ENCODE results near the gene SRBD1. TPM values are rescaled to one million over a fixed set of nuclear protein-coding genes. Genes with fewer than 3 reads are reported as not detected.

Gene SRBD1
- total RNA-seq, 1 donor, result 17.4 TPM

GRCh38 chr2:45614330-45614729, 3.3 kb upstream of the SRBD1 start:
- Histone ChIP-seq H3K4me3 (ENCODE audit: insufficient read depth, low read length) (no peak overlapping the region), H2AFZ (ENCODE audit: low read length) (no peak overlapping the region), H3K79me2 (ENCODE audit: insufficient read depth, low read length) (peaks cover 12% of the 10 kb centered on the region), H3K4me2 (ENCODE audit: insufficient read depth, low read length) (no peak overlapping the region), H4K20me1 (ENCODE audit: insufficient read depth, low read length) (no peaks in the 10 kb centered on the region), H3K4me1 (ENCODE audit: insufficient read depth, low read length) (peaks cover 15% of the 10 kb centered on the region), H3K36me3 (ENCODE audit: insufficient read depth, low read length) (no peaks in the 10 kb centered on the region), H3K27me3 (ENCODE audit: insufficient read depth, low read length) (no peaks in the 10 kb centered on the region), H3K9me3 (ENCODE audit: low read depth, low read length) (no peaks in the 10 kb centered on the region), H3K27ac (ENCODE audit: low read depth, low read length) (no peak overlapping the region)
- no peak for DNase-seq (ENCODE audit: insufficient read length, low spot score, missing footprints)
- TF ChIP-seq, protein P1, sequence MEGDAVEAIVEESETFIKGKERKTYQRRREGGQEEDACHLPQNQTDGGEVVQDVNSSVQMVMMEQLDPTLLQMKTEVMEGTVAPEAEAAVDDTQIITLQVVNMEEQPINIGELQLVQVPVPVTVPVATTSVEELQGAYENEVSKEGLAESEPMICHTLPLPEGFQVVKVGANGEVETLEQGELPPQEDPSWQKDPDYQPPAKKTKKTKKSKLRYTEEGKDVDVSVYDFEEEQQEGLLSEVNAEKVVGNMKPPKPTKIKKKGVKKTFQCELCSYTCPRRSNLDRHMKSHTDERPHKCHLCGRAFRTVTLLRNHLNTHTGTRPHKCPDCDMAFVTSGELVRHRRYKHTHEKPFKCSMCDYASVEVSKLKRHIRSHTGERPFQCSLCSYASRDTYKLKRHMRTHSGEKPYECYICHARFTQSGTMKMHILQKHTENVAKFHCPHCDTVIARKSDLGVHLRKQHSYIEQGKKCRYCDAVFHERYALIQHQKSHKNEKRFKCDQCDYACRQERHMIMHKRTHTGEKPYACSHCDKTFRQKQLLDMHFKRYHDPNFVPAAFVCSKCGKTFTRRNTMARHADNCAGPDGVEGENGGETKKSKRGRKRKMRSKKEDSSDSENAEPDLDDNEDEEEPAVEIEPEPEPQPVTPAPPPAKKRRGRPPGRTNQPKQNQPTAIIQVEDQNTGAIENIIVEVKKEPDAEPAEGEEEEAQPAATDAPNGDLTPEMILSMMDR (IDR thresholded peaks at IDR 0.05; ENCODE audit: extremely low read depth, low read depth, low read length), result no peak

GRCh38 chr2:45612731-45613130, 1.7 kb upstream of the SRBD1 start:
- no peak overlapping the region for H3K4me2 ChIP-seq (ENCODE audit: insufficient read depth, low read length)
- H3K9me3 ChIP-seq (ENCODE audit: low read depth, low read length), result no peaks in the 10 kb centered on the region
- no peak for DNase-seq (ENCODE audit: insufficient read length, low spot score, missing footprints)
- peaks cover 15% of the 10 kb centered on the region for H3K4me1 ChIP-seq (ENCODE audit: insufficient read depth, low read length)
- H4K20me1 ChIP-seq (ENCODE audit: insufficient read depth, low read length), result no peaks in the 10 kb centered on the region
- H3K27ac ChIP-seq (ENCODE audit: low read depth, low read length), result no peak overlapping the region
- no peaks in the 10 kb centered on the region for H3K27me3 ChIP-seq (ENCODE audit: insufficient read depth, low read length)
- H3K79me2 ChIP-seq (ENCODE audit: insufficient read depth, low read length), result peaks cover 28% of the 10 kb centered on the region
- TF ChIP-seq, protein P1 (IDR thresholded peaks at IDR 0.05; ENCODE audit: extremely low read depth, low read depth, low read length), result no peak
- no peak overlapping the region for H3K4me3 ChIP-seq (ENCODE audit: insufficient read depth, low read length)
- no peaks in the 10 kb centered on the region for H3K36me3 ChIP-seq (ENCODE audit: insufficient read depth, low read length)
- no peak overlapping the region for H2AFZ ChIP-seq (ENCODE audit: low read length)

GRCh38 chr2:45612285-45612684, 1.2 kb upstream of the SRBD1 start:
- H3K9me3 ChIP-seq (ENCODE audit: low read depth, low read length), result no peaks in the 10 kb centered on the region
- H2AFZ ChIP-seq (ENCODE audit: low read length), result no peak overlapping the region
- H3K4me3 ChIP-seq (ENCODE audit: insufficient read depth, low read length), result no peak overlapping the region
- TF ChIP-seq, protein P1 (IDR thresholded peaks at IDR 0.05; ENCODE audit: extremely low read depth, low read depth, low read length), result no peak
- H3K36me3 ChIP-seq (ENCODE audit: insufficient read depth, low read length), result no peaks in the 10 kb centered on the region
- H4K20me1 ChIP-seq (ENCODE audit: insufficient read depth, low read length), result no peaks in the 10 kb centered on the region
- peaks cover 32% of the 10 kb centered on the region for H3K79me2 ChIP-seq (ENCODE audit: insufficient read depth, low read length)
- peaks cover 12% of the 10 kb centered on the region for H3K4me1 ChIP-seq (ENCODE audit: insufficient read depth, low read length)
- no peak overlapping the region for H3K27ac ChIP-seq (ENCODE audit: low read depth, low read length)
- no peak for DNase-seq (ENCODE audit: insufficient read length, low spot score, missing footprints)
- H3K4me2 ChIP-seq (ENCODE audit: insufficient read depth, low read length), result no peak overlapping the region
- H3K27me3 ChIP-seq (ENCODE audit: insufficient read depth, low read length), result no peaks in the 10 kb centered on the region

DNA sequence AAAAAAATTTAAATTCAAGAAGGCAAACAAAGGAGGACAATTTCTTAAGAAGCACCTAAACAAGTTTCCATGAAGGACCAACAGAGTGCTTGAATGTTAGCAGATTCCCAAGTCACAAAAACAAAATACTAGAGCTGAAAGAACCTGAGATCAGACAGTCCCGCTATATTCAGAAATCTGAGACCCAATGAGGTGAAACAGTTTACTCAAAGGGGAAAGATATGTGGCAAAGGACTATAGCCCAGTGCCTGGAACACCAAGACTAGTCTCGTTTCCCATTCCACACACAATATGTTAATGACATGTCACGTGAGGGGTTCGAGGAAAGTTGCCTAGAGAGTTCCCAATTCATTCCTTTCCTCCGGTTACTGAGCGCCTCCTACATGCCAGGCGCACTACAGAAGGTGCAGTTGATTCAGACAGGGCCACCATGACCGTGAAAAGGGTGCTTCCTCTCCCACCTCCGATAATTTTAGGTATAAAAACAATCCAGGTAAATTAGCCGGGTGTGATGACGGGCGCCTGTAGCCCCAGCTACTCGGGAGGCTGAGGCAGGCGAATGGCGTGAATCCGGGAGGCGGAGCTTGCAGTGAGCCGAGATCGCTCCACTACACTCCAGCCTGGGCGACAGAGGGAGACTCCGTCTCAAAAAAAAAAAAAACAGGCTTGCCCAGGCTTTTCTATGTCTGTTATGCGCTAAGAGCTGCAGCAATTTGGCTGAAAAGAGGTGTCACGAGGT, 617 bp downstream of the SRBD1 start:
- TF ChIP-seq, protein P1 (IDR thresholded peaks at IDR 0.05; ENCODE audit: extremely low read depth, low read depth, low read length), result peak; percentile 47

More for the DNA sequence above, 617 bp downstream of the SRBD1 start:
- H3K4me3 ChIP-seq (ENCODE audit: insufficient read depth, low read length), result peak overlapping the region; percentile 83
- H3K79me2 ChIP-seq (ENCODE audit: insufficient read depth, low read length), result peaks cover 42% of the 10 kb centered on the region
- peak overlapping the region; percentile 99 for H3K4me2 ChIP-seq (ENCODE audit: insufficient read depth, low read length)
- no peaks in the 10 kb centered on the region for H4K20me1 ChIP-seq (ENCODE audit: insufficient read depth, low read length)
- DNase-seq (ENCODE audit: insufficient read length, low spot score, missing footprints), result no peak
- peaks cover 8% of the 10 kb centered on the region for H3K4me1 ChIP-seq (ENCODE audit: insufficient read depth, low read length)
- no peaks in the 10 kb centered on the region for H3K36me3 ChIP-seq (ENCODE audit: insufficient read depth, low read length)
- H2AFZ ChIP-seq (ENCODE audit: low read length), result peak overlapping the region; percentile 94
- H3K27ac ChIP-seq (ENCODE audit: low read depth, low read length), result peak overlapping the region; percentile 78
- H3K27me3 ChIP-seq (ENCODE audit: insufficient read depth, low read length), result no peaks in the 10 kb centered on the region
- no peaks in the 10 kb centered on the region for H3K9me3 ChIP-seq (ENCODE audit: low read depth, low read length)
